GM08714 (cell line): ENCODE measurements around the gene AOC1.
"Not testable (repeated sequence)": the region's sequence is repeated elsewhere in the genome, so short reads cannot be mapped to it uniquely, and the experiment has no call there.

Source experiments
- H3K4me3 ChIP-seq: fragments of 200-500 bp; sonication (Bioruptor generic); 2 replicates; pipeline ENCODE4 v1.5.1; 2014; ENCODE audit warnings: mild to moderate bottlenecking, low read length, inconsistent platforms
- ZNF274 ChIP-seq: IDR thresholded peaks from 2 replicates; pipeline ENCODE4 v1.6.1; 2012; ENCODE audit warnings: mild to moderate bottlenecking, low read depth, low read length

AOC1 gene

DNA sequence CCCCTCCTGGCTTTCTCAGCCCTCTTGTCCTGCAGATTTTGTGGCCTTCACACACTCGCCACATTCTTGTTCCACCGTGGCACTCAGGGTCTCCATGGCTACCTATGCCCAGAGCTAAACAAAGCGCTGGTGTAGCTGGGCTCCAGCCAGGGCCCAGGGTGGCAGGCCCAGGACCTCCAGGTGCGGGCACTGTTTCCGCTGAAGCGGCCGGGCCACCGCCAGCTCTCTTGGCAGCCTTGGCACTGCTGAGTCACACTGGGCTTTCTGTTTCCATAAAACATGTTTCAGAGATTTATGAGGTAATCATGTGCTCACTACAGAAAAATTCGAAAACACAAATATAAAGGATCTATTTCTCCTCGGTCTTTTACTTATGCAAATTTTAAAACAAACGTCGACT, 51.3 kb downstream of the AOC1 start:
- TF ChIP-seq ZNF274, result no peak
- H3K4me3 ChIP-seq, result no peak overlapping the region

GRCh38 chr7:150904011-150904909, 51.9 kb downstream of the AOC1 start:
- no peak overlapping the region for H3K4me3 ChIP-seq
- no peak for TF ChIP-seq ZNF274

- no peak overlapping the region for H3K4me3 ChIP-seq
- no peak for TF ChIP-seq ZNF274
Observed at GRCh38 chr7:150908173-150908572, 55.9 kb downstream of the AOC1 start.

- H3K4me3 ChIP-seq, result no peak overlapping the region
- TF ChIP-seq ZNF274, result no peak
Observed at GRCh38 chr7:150909200-150909995, 57.1 kb downstream of the AOC1 start.

GRCh38 chr7:150910305-150910995, 58.1 kb downstream of the AOC1 start:
- H3K4me3 ChIP-seq, result not testable (repeated sequence)

- TF ChIP-seq ZNF274, result no peak
- H3K4me3 ChIP-seq, result no peak overlapping the region
Observed at GRCh38 chr7:150910996-150911422, 58.7 kb downstream of the AOC1 start.
